G401 (cell line): Measurements from ENCODE around the gene DPY19L2. TPM values are rescaled to one million over a fixed set of nuclear protein-coding genes. Genes with fewer than 3 reads are reported as not detected.
"Not testable (repeated sequence)": the region's sequence is repeated elsewhere in the genome, so short reads cannot be mapped to it uniquely, and the experiment has no call there.

Source experiments
- DNase-seq: peaks from one replicate; pipeline ENCODE4 v3.0.0-alpha.2; 2015; ENCODE audit warnings: low spot score
- in situ Hi-C: cut with HindIII; loops from 2 replicates; pipeline ENCODE4 v1.10.0; 2016; ENCODE audit warnings: low sequenced_read_pairs, mixed read lengths
- total RNA-seq: library from RNA; depleted of rRNA; stranded (reverse); fragments of >200 nt; shearing (Covaris generic); gene quantifications from 2 replicates; pipeline ENCODE4 v1.2.3, GENCODE V29; 2014; rRNA removed

DPY19L2 gene
- total RNA-seq, 1 experiment from 2014 or later = 5.5 TPM

GRCh38 chr12:63558445-63558844 is 109.8 kb downstream of the DPY19L2 start:
- in situ Hi-C loops, DNase-seq: not testable (repeated sequence)

GRCh38 chr12:63551397-63551796 is 116.9 kb downstream of the DPY19L2 start:
- DNase-seq, in situ Hi-C loops: not testable (repeated sequence)

DNA sequence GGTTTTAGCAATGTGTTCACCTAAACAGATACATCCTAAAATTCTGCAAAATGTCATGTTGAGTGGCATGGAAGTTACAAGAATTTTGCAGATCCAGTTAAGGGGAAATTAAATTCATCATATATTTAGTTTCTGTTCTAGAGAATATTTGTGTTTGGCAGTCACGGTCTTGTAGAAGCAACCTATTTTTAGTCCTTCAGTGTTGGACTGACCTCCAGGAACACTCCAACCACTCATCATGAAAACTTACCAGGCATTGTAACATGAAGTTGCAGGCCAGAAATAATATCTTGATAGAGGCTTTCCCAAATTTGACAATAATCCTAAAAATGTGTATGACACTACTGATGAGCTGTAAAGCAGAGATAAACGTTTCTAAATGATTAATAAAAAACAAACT is 119.3 kb downstream of the DPY19L2 start:
- in situ Hi-C loops, DNase-seq: not testable (repeated sequence)

DNA sequence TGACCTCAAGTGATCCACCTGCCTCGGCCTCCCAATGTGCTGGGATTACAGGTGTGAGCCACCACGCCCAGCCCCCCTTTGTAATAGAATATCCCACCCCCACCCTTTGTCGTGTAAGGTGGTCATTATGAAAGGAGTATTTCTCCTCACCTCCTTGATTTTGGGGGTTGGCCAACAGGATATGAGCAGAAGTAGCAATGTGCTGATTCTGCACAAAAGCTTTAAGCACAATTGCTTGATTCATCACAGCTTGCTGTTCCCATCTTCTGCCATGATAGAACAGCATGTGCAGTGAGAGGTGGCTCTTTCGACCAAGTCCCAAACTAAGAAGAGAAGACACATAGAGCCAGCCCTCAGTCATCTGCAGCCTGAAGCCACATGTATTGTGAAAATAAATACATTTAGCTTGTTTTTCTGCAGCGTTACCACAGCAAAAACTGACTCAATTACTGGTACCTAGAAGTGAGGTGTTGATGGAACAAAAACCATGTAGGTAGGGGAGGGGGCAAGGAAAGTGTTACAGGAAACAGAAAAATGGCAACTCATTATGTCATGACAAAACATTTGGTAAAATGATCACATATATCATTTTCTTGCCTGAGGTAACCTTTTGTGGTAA is 122.9 kb downstream of the DPY19L2 start:
- DNase-seq, in situ Hi-C loops: not testable (repeated sequence)

DNA sequence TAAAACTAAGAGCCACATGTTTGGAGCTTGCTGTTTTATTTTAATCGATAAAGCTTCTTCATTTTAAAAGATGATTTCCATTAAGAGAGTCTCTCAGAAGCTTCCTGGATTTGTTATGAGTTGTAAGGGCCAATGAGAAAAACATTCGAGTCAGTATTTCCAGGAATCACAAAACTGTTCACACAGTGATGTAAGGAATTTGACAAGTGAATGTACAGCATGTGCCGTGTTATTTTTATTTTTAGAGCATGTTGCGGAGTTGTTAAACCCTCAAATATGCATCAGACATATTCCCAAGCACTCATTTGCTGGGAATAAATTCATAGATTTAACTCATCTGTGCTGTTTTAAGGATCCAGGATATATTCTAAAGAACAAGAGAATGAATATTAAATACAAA is 129.6 kb downstream of the DPY19L2 start:
- DNase-seq, in situ Hi-C loops: not testable (repeated sequence)

DNA sequence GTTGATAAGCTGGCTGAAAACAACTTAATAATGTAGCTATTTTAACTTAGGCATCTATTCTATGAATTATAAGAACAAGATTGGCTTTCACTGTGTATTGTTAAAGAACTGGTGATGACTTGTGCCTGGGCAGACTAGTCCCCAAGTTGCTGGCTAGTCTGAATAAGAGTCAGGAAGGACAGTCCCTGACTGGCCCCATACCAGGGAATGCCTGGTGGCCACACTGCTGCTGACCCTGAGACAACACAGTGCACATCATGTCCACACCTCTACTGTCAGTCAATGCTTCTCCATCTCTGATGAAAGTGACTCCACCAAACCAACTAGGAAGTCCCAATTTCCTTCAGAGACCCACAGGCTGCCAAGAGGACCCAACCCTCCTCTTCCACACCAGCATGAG is 130.5 kb downstream of the DPY19L2 start:
- in situ Hi-C loops, DNase-seq: not testable (repeated sequence)

- DNase-seq, in situ Hi-C loops: not testable (repeated sequence)
Observed at GRCh38 chr12:63529641-63530040, 138.7 kb downstream of the DPY19L2 start.

DNA sequence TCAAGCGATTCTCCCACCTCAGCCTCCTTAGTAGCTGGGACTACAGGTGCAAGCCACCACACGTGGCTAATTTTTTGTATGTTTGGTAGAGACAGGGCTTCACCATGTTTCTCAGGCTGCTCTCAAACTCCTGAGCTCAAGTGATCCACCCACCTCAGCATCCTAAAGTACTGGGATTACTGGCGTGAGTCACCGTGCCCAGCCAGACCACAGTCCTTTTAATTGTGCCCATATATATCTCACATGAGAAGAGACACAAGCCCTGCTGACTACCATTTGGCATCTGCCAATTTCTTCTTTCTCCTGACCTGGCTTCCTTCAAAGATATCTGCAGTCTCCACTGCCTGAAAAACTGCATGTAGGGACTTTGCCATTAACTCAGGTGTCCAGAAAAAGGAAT is 142.5 kb downstream of the DPY19L2 start:
- DNase-seq = no peak
- in situ Hi-C loops = no loop called here

DNA sequence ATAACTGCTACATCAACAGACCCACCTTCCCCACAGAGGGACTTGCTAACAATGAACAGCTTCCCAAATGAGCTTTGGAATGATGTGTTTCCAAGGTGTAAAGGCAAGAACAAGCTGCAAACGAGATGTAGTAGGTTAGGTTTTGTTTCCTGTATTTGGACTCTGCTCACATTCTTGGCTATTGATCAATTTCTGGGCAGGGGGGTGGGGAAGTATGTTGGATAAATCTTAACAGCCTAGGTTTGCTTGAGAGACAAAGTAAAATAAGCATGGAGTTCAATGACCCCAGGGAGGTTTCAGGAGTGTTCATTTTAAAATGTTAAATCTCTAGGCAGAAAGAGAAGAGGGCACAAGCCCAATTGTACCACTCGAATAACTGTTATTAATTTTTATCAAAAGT is 146.6 kb downstream of the DPY19L2 start:
- no peak for DNase-seq
- in situ Hi-C loops = no loop called here

Other genes starting within 250 kb of the DPY19L2 start
- 14.6 and 23.0 TPM in 2 replicates for gene RXYLT1, start 111.4 kb upstream of the DPY19L2 start, total RNA-seq
- 0.10 and 0.12 TPM in 2 replicates for gene SRGAP1, start 176.2 kb upstream of the DPY19L2 start, total RNA-seq